Loucy (cell line): ENCODE results near the gene CERS6.

Source experiments
- H2AFZ ChIP-seq: fragments of 200-600 bp; sonication (generic); 2 replicates; pipeline ENCODE4 v1.6.0; 2016; ENCODE audit warnings: antibody characterized with exemption, mild to moderate bottlenecking, low read length, moderate library complexity
- H3F3A ChIP-seq: fragments of 200-600 bp; 2 replicates; pipeline ENCODE4 v1.6.0; 2016; ENCODE audit warnings: antibody characterized with exemption, low read depth, mild to moderate bottlenecking
- H3K27me3 ChIP-seq: fragments of 200-600 bp; sonication (generic); 2 replicates; pipeline ENCODE4 v1.6.1; 2014; ENCODE audit warnings: low read length, mild to moderate bottlenecking; ENCODE audit not compliant: insufficient read depth, poor library complexity, severe bottlenecking
- H3K36me3 ChIP-seq: fragments of 200-600 bp; sonication (generic); 2 replicates; pipeline ENCODE4 v1.6.1; 2016; ENCODE audit warnings: low read length; ENCODE audit not compliant: insufficient read depth
- H3K4me1 ChIP-seq: fragments of 200-600 bp; sonication (generic); 2 replicates; pipeline ENCODE4 v1.5.1; 2014; ENCODE audit warnings: low read length, mild to moderate bottlenecking; ENCODE audit not compliant: insufficient read depth, poor library complexity, severe bottlenecking
- H3K4me2 ChIP-seq: fragments of 200-600 bp; sonication (generic); 2 replicates; pipeline ENCODE4 v1.6.0; 2014; ENCODE audit warnings: antibody characterized with exemption, low read length, low read depth, mild to moderate bottlenecking; ENCODE audit not compliant: poor library complexity, severe bottlenecking
- H3K4me3 ChIP-seq: fragments of 200-600 bp; sonication (generic); 2 replicates; pipeline ENCODE4 v1.5.1; 2014; ENCODE audit warnings: low read length, mild to moderate bottlenecking, mixed read lengths; ENCODE audit not compliant: poor library complexity, severe bottlenecking
- H3K79me2 ChIP-seq: fragments of 200-600 bp; sonication (generic); 2 replicates; pipeline ENCODE4 v1.6.1; 2014; ENCODE audit warnings: low read length; ENCODE audit not compliant: insufficient read depth
- H3K9ac ChIP-seq: fragments of 200-600 bp; sonication (generic); 2 replicates; pipeline ENCODE4 v1.6.0; 2014; ENCODE audit warnings: mild to moderate bottlenecking, low read depth, low read length, moderate library complexity; ENCODE audit not compliant: poor library complexity, severe bottlenecking
- H3K9me2 ChIP-seq: fragments of 200-600 bp; sonication (generic); replicated peaks from 2 replicates; pipeline ENCODE4 v1.6.1; 2016; ENCODE audit warnings: low read depth, low read length, mixed read lengths
- H3K9me3 ChIP-seq: fragments of 200-600 bp; sonication (generic); 2 replicates; pipeline ENCODE4 v1.6.1; 2014; ENCODE audit warnings: mild to moderate bottlenecking, antibody characterized with exemption, low read length, low read depth; ENCODE audit not compliant: insufficient read depth
- H4K20me1 ChIP-seq: fragments of 200-600 bp; sonication (generic); 2 replicates; pipeline ENCODE4 v1.6.0; 2014; ENCODE audit warnings: antibody characterized with exemption, low read length, mild to moderate bottlenecking; ENCODE audit not compliant: insufficient read depth, poor library complexity, severe bottlenecking
- EZH2phosphoT487 ChIP-seq: fragments of 200-600 bp; IDR thresholded peaks from 2 replicates; pipeline ENCODE4 v1.6.1; 2018; ENCODE audit warnings: antibody characterized with exemption, mild to moderate bottlenecking, moderate library complexity, borderline replicate concordance
- TF ChIP-seq, protein P1 (sequence below): fragments of 200-600 bp; sonication (generic); conservative IDR thresholded peaks from 2 replicates; pipeline ENCODE4 v1.5.1; 2014; ENCODE audit warnings: mild to moderate bottlenecking, antibody characterized with exemption, low read length

Gene CERS6

DNA sequence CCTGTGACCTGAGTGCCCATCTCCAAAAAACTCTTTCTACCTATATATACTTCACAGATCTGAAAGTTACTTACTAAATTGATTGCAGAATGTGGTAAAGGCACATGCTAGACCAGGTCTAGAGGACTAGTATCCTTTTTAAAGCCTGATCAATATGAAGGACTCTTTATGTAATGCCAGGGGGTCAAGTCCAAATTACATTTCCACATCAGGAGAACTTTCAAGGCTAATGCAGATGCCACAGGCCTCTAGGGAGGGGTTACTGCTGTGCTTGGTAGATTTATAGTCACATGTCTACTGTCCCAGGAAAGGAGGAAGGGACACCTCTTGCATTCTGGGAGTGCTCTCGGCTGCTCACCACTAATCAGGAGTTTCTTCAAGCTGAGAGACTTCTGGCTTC is 227.9 kb downstream of the CERS6 start:
- no peak overlapping the region for H3K4me3 ChIP-seq
- no peaks in the 10 kb centered on the region for H3K27me3 ChIP-seq
- no peak overlapping the region for H3K9ac ChIP-seq
- H3F3A ChIP-seq: no peaks in the 10 kb centered on the region
- H2AFZ ChIP-seq: no peak overlapping the region
- H3K4me1 ChIP-seq: no peaks in the 10 kb centered on the region
- no peaks in the 10 kb centered on the region for H3K9me2 ChIP-seq
- no peak overlapping the region for H3K4me2 ChIP-seq
- TF ChIP-seq, protein P1, sequence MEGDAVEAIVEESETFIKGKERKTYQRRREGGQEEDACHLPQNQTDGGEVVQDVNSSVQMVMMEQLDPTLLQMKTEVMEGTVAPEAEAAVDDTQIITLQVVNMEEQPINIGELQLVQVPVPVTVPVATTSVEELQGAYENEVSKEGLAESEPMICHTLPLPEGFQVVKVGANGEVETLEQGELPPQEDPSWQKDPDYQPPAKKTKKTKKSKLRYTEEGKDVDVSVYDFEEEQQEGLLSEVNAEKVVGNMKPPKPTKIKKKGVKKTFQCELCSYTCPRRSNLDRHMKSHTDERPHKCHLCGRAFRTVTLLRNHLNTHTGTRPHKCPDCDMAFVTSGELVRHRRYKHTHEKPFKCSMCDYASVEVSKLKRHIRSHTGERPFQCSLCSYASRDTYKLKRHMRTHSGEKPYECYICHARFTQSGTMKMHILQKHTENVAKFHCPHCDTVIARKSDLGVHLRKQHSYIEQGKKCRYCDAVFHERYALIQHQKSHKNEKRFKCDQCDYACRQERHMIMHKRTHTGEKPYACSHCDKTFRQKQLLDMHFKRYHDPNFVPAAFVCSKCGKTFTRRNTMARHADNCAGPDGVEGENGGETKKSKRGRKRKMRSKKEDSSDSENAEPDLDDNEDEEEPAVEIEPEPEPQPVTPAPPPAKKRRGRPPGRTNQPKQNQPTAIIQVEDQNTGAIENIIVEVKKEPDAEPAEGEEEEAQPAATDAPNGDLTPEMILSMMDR: no peak
- TF ChIP-seq EZH2phosphoT487: no peak
- no peaks in the 10 kb centered on the region for H3K36me3 ChIP-seq
- no peaks in the 10 kb centered on the region for H3K9me3 ChIP-seq
- no peaks in the 10 kb centered on the region for H4K20me1 ChIP-seq
- no peaks in the 10 kb centered on the region for H3K79me2 ChIP-seq

GRCh38 chr2:168684921-168685599 is 229.0 kb downstream of the CERS6 start:
- Histone ChIP-seq H3K4me1 (no peaks in the 10 kb centered on the region), H4K20me1 (no peaks in the 10 kb centered on the region), H3F3A (no peaks in the 10 kb centered on the region), H3K27me3 (no peaks in the 10 kb centered on the region), H3K9me2 (no peaks in the 10 kb centered on the region), H3K9ac (no peak overlapping the region), H3K4me3 (no peak overlapping the region), H3K36me3 (no peaks in the 10 kb centered on the region), H2AFZ (no peak overlapping the region), H3K79me2 (no peaks in the 10 kb centered on the region), H3K4me2 (no peak overlapping the region), H3K9me3 (no peaks in the 10 kb centered on the region)
- TF ChIP-seq, protein P1: no peak
- TF ChIP-seq EZH2phosphoT487: no peak

DNA sequence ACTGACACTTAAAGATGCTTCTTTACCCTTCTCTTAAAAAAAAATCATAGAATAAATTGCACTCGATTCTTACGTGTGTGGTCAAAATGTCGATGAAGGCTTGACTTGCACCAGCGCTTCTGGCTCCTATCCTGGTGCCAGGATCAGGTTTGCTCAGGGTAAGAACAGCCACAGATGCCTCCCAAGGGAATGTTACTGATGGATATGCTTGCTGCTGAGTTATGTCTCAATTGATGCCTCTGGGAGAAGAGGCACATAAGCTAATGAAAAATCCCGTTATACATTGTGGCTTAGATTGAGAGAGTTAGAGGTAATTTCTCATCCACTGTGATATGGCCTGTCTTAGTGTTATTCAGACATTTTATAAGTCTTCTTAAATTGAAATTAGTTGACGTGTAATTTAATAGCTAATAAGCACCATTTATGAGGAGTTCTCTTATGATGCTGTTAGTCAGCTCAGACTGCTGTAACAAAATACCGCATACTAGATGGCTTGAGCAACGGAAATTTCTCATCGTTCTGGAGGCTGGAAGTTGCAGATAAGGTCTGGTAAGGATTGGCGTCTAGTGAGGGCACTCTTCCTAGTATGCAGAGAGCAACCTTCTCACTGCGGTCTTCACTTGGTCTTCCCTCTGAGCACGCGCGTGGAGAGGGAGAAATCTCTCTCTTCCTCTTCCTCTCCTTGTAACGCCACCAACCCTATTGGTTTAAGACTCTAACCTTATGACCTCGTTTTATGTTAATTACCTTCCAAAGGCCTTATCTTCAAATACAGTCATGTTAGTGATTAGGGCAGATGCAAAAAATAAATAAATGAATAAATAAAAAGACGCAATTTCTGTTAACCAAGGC is 229.8 kb downstream of the CERS6 start:
- H3K79me2 ChIP-seq: no peaks in the 10 kb centered on the region
- H3F3A ChIP-seq: no peaks in the 10 kb centered on the region
- H3K4me2 ChIP-seq: no peak overlapping the region
- no peak overlapping the region for H2AFZ ChIP-seq
- H3K9me2 ChIP-seq: no peaks in the 10 kb centered on the region
- no peaks in the 10 kb centered on the region for H3K9me3 ChIP-seq
- H3K4me1 ChIP-seq: no peaks in the 10 kb centered on the region
- H3K4me3 ChIP-seq: no peak overlapping the region
- no peaks in the 10 kb centered on the region for H3K36me3 ChIP-seq
- no peak overlapping the region for H3K9ac ChIP-seq
- no peaks in the 10 kb centered on the region for H4K20me1 ChIP-seq
- no peaks in the 10 kb centered on the region for H3K27me3 ChIP-seq
- TF ChIP-seq, protein P1: no peak
- no peak for TF ChIP-seq EZH2phosphoT487
